SK-N-SH (cell line): Measurements from ENCODE around the gene C1orf35. TPM values are rescaled to one million over a fixed set of nuclear protein-coding genes. Genes with fewer than 3 reads are reported as not detected.

Experiments
- CTCF ChIA-PET: fragments of 300-600, 350-600 bp; formaldehyde crosslinking; extraction: SDS; loops from one replicate; lab custom pipeline; 2021; lab: Yijun Ruan, JAX
- POLR2A ChIA-PET: fragments of 350-600 bp; sonication (Branson Sonifier 250); formaldehyde crosslinking; extraction: SDS; loops from one replicate; lab custom pipeline; 2020; ENCODE audit warnings: antibody characterized with exemption, inconsistent platforms; lab: Yijun Ruan, JAX
- DNase-seq: peaks from one replicate; pipeline ENCODE4 v3.0.0; 2012
- H2AFZ ChIP-seq: fragments of 200-600 bp; sonication (generic); 2 replicates; pipeline ENCODE4 v1.8.1; 2016; ENCODE audit warnings: antibody characterized with exemption, mild to moderate bottlenecking, low read depth
- H3F3A ChIP-seq: fragments of 200-600 bp; sonication (generic); replicated peaks from 2 replicates; pipeline ENCODE3; 2016; ENCODE audit warnings: antibody characterized with exemption, mild to moderate bottlenecking; ENCODE audit not compliant: insufficient read depth
- H3K27ac ChIP-seq, 2 experiments: fragments of 200-500 bp in 1 of 2; fragments of 200-600 bp in 1 of 2; sonication (Bioruptor generic) in 1 of 2; sonication (generic), shearing (Covaris generic) in 1 of 2; 2 replicates each; pipeline versions ENCODE4 v1.5.1 to v1.6.1; 2014 to 2016; ENCODE audit warnings: low read depth in 2 of 2, inconsistent platforms in 1 of 2, low read length in 1 of 2, mild to moderate bottlenecking in 1 of 2, mixed read lengths in 1 of 2
- H3K27me3 ChIP-seq: fragments of 200-600 bp; sonication (generic), shearing (Covaris generic); 2 replicates; pipeline ENCODE4 v1.6.1; 2016; ENCODE audit warnings: mixed run types; ENCODE audit not compliant: insufficient read depth
- H3K36me3 ChIP-seq, 2 experiments: fragments of 200-500 bp in 1 of 2; fragments of 200-600 bp in 1 of 2; sonication (Bioruptor generic) in 1 of 2; sonication (generic) in 1 of 2; replicated peaks in 1 of 2; 2 replicates each; pipeline versions ENCODE3 to v1.5.1; 2014 to 2016; ENCODE audit warnings: low read length in 1 of 2, mild to moderate bottlenecking in 1 of 2; ENCODE audit not compliant: insufficient read depth in 2 of 2, control insufficient read depth in 1 of 2
- H3K4me1 ChIP-seq, 2 experiments: fragments of 200-500 bp in 1 of 2; fragments of 200-600 bp in 1 of 2; sonication (Bioruptor generic) in 1 of 2; sonication (generic), shearing (Covaris generic) in 1 of 2; 2 replicates each; pipeline versions ENCODE4 v1.5.1 to v1.6.1; 2014 to 2016; ENCODE audit warnings: low read depth in 1 of 2, low read length in 1 of 2, mixed run types in 1 of 2; ENCODE audit not compliant: insufficient read depth in 2 of 2, control insufficient read depth in 1 of 2
- H3K4me2 ChIP-seq: fragments of 200-600 bp; sonication (generic), shearing (Covaris generic); 2 replicates; pipeline ENCODE4 v1.6.1; 2017; ENCODE audit warnings: mixed run types
- H3K4me3 ChIP-seq, 2 experiments: fragments of 200-500 bp in 1 of 2; fragments of 200-600 bp in 1 of 2; sonication (Bioruptor generic) in 1 of 2; sonication (generic), shearing (Covaris generic) in 1 of 2; 2 replicates each; pipeline versions ENCODE4 v1.5.1 to v1.8.1; 2014 to 2016; ENCODE audit warnings: low read depth in 2 of 2, inconsistent platforms in 1 of 2, low read length in 1 of 2, mild to moderate bottlenecking in 1 of 2, mixed read lengths in 1 of 2, moderate library complexity in 1 of 2
- H3K79me2 ChIP-seq: fragments of 200-600 bp; sonication (generic); 2 replicates; pipeline ENCODE4 v1.8.1; 2017; ENCODE audit warnings: mild to moderate bottlenecking; ENCODE audit not compliant: insufficient read depth
- H3K9ac ChIP-seq: fragments of 200-600 bp; sonication (generic); 2 replicates; pipeline ENCODE4 v1.6.1; 2017; ENCODE audit warnings: mixed run types
- H3K9me2 ChIP-seq: fragments of 200-600 bp; sonication (generic); 2 replicates; pipeline ENCODE4 v1.6.1; 2017; ENCODE audit warnings: mixed run types
- H3K9me3 ChIP-seq: fragments of 200-600 bp; sonication (generic); 2 replicates; pipeline ENCODE4 v1.6.1; 2017; ENCODE audit warnings: mixed run types, mild to moderate bottlenecking, moderate library complexity
- H4K20me1 ChIP-seq: fragments of 200-600 bp; sonication (generic); 2 replicates; pipeline ENCODE4 v1.6.1; 2017; ENCODE audit warnings: mild to moderate bottlenecking, mixed run types; ENCODE audit not compliant: insufficient read depth
- CTCF ChIP-seq: fragments of 200-600 bp; sonication (generic); IDR thresholded peaks from 2 replicates; pipeline ENCODE4 v1.6.1; 2017; ENCODE audit warnings: antibody characterized with exemption, mild to moderate bottlenecking, moderate library complexity
- EZH2phosphoT487 ChIP-seq: fragments of 200-600 bp; sonication (generic); IDR thresholded peaks from 2 replicates; pipeline ENCODE4 v1.6.1; 2017; ENCODE audit warnings: low read depth, mixed run types, mild to moderate bottlenecking, antibody characterized with exemption, moderate library complexity, borderline replicate concordance
- FOXJ3 ChIP-seq: sonication (generic); formaldehyde crosslinking; IDR thresholded peaks from 2 replicates; pipeline ENCODE4 v1.5.1; 2020; ENCODE audit warnings: mild to moderate bottlenecking, missing genetic modification reagents
- GABPA ChIP-seq: IDR thresholded peaks from 2 replicates; pipeline ENCODE4 v1.4.0; 2012; ENCODE audit warnings: low read depth, mild to moderate bottlenecking
- REST ChIP-seq: IDR thresholded peaks from 2 replicates; pipeline ENCODE4 v1.6.1; 2012; ENCODE audit warnings: mild to moderate bottlenecking, low read depth, low read length, moderate library complexity
- WGBS: methylation state at CpG from one replicate; pipeline ENCODE4 v1.1.6; 2017; ENCODE audit warnings: low lambda C conversion rate; 5-methylcytosine and 5-hydroxymethylcytosine counted together
- polyA plus RNA-seq, 3 experiments: library from polyadenylated mRNA; depleted of rRNA; stranded (reverse); fragments of >200 nt; gene quantifications; 2 replicates each; pipeline ENCODE4 v1.2.3, GENCODE V29; 2012

C1orf35 gene
- polyA plus RNA-seq, 1 of the 3 experiments (the other 2 are of a cell fraction): 42.9 TPM

- ChIA-PET POLR2A (no interaction called here), CTCF (interaction anchor here (1.1 to 2.2 kb wide), 3 partner anchors 53 to 78 kb away, joined by 4 to 6 read pairs (median 6); no protein-coding TSS in a partner anchor)
- Histone ChIP-seq H3F3A (peaks cover 7% of the 10 kb centered on the region), H3K9ac (no peak overlapping the region), H3K9me3 (no peaks in the 10 kb centered on the region), H3K27me3 (no peaks in the 10 kb centered on the region), H2AFZ (no peak overlapping the region), H3K27ac (no peak overlapping the region), H3K36me3 (no peaks in the 10 kb centered on the region), H3K79me2 (peaks cover 34% of the 10 kb centered on the region), H3K4me3 (no peak overlapping the region), H3K9me2 (no peaks in the 10 kb centered on the region), H3K4me2 (no peak overlapping the region), H4K20me1 (no peaks in the 10 kb centered on the region)
- DNase-seq: no peak
- 85% methylated on average over 8 of the region's 10 CpGs for WGBS
- TF ChIP-seq CTCF (no peak), GABPA (no peak), EZH2phosphoT487 (no peak), FOXJ3 (no peak)
- TF ChIP-seq, all 33 proteins: peak for 0
- H3K4me1 ChIP-seq: peaks cover 4 to 23% of the 10 kb centered on the region in 2 experiments; a peak in 2 of 4 replicates
Measured at GRCh38 chr1:228077565-228078330, 25.4 kb downstream of the C1orf35 start.

- H3K36me3 ChIP-seq: no peaks in the 10 kb centered on the region
- no peaks in the 10 kb centered on the region for H3K27me3 ChIP-seq
- H3K4me2 ChIP-seq: no peak overlapping the region
- no peaks in the 10 kb centered on the region for H4K20me1 ChIP-seq
- ChIA-PET POLR2A (no interaction called here), CTCF (interaction anchor here (1.1 to 2.2 kb wide), 3 partner anchors 54 to 77 kb away, joined by 4 to 6 read pairs (median 6); no protein-coding TSS in a partner anchor)
- H3K4me3 ChIP-seq: no peak overlapping the region
- WGBS: 84% methylated on average over 8 of the region's 9 CpGs
- H2AFZ ChIP-seq: no peak overlapping the region
- H3K9me2 ChIP-seq: no peaks in the 10 kb centered on the region
- H3K27ac ChIP-seq: no peak overlapping the region
- H3K9ac ChIP-seq: no peak overlapping the region
- H3F3A ChIP-seq: peaks cover 7% of the 10 kb centered on the region
- no peaks in the 10 kb centered on the region for H3K9me3 ChIP-seq
- peaks cover 4 to 28% of the 10 kb centered on the region in 2 experiments; a peak in 2 of 4 replicates for H3K4me1 ChIP-seq
- H3K79me2 ChIP-seq: peaks cover 25% of the 10 kb centered on the region
- TF ChIP-seq REST: no peak
- no peak for DNase-seq
Measured at GRCh38 chr1:228076796-228077430, 26.2 kb downstream of the C1orf35 start.
